OCI-LY7 (cell line): Measurements from ENCODE around the gene SUPT4H1.

ENCODE experiments used
- CTCF ChIP-seq: fragments of 200-600 bp; sonication (generic); conservative IDR thresholded peaks from 2 replicates; pipeline ENCODE4 v1.5.1; 2014; ENCODE audit warnings: mild to moderate bottlenecking, antibody characterized with exemption, low read length, moderate library complexity, mixed read lengths
- EZH2phosphoT487 ChIP-seq: fragments of 200-600 bp; sonication (generic); IDR thresholded peaks from 2 replicates; pipeline ENCODE4 v1.6.1; 2018; ENCODE audit warnings: low read depth, borderline replicate concordance, mild to moderate bottlenecking, mixed run types, antibody characterized with exemption, low read length, moderate library complexity, mixed read lengths

GRCh38 chr17:58335779-58336455, 16.1 kb downstream of the SUPT4H1 start:
- TF ChIP-seq CTCF, result no peak
- TF ChIP-seq EZH2phosphoT487, result no peak
